GF-D8 (cell line): Measurements from ENCODE around the gene CORO2B.

Experiments used
- DNase-seq: peaks from one replicate; lab custom pipeline; 2025; lab: John Stamatoyannopoulos, UW

The CORO2B gene

DNA sequence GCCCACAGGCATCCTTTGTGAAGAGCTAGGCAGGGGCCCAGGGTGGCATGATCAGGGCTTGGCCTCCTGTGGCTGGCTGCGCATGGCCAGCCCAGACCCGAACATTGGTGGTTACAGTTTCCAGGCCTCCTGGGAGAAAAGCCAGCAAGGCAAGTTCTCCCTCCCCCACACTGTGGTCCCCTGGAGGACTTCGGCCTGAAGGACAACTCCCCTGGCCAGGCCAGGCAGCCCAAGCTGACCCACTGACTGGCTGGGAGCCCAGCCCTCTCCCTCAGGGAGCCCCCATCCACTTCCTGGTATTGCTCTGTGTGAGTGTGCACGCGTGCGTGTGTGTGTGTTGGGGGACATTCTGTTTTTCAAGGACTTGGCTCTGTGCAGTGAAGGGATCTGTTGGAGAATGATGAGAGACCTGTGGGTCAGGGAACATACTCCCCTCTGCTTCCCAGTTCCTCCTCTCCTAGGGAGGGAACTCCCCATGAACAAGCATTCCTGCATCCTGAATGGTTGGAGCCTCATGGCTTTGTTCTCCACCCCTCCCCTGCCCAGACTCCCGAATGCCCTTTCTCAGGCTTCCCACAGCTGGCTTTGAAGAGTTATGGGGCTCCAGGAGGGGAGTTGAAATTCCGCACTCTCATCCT, 29.5 kb downstream of the CORO2B start:
- no peak for DNase-seq

- no peak for DNase-seq
Measured at GRCh38 chr15:68608844-68609232, 30.0 kb downstream of the CORO2B start.

DNA sequence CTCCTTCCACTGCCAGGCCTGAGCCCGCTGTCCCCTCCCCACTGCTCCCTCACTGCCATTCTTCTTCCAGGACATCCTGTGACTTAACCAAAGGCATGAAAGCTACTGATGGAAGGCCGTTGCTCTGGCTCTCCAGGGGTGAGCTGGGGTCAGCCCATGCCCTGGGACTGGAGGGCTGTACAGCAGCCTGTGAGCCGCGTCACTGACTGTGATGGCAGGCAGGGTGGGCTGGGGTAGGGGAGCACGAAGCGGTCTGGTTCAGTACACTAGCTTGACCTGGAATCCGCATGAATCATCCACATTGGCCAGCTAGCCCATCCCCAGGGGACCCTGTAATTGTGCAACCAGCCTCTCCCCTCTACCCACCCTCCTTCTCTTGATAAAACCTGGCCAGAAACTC, 30.8 kb downstream of the CORO2B start:
- no peak for DNase-seq

DNA sequence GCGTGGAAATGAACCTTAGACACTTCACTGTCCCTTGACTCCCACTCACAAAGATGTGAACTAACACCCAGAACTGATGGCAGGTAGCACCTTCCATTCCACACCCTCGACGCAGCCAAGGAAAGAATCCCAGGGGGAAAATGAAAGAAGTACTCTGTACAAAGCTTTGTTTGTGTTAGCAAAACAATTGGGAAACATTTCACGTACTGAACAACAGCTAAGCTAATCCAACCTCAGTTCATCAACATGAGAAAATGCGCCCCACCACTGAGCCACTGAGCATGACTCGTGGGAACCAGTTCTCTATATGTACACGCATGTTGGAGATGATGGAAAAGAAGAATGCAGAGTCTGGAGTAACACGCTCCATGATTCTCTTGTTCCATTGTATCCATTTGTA, 32.0 kb downstream of the CORO2B start:
- DNase-seq = no peak

GRCh38 chr15:68612503-68612902, 33.7 kb downstream of the CORO2B start:
- no peak for DNase-seq

DNA sequence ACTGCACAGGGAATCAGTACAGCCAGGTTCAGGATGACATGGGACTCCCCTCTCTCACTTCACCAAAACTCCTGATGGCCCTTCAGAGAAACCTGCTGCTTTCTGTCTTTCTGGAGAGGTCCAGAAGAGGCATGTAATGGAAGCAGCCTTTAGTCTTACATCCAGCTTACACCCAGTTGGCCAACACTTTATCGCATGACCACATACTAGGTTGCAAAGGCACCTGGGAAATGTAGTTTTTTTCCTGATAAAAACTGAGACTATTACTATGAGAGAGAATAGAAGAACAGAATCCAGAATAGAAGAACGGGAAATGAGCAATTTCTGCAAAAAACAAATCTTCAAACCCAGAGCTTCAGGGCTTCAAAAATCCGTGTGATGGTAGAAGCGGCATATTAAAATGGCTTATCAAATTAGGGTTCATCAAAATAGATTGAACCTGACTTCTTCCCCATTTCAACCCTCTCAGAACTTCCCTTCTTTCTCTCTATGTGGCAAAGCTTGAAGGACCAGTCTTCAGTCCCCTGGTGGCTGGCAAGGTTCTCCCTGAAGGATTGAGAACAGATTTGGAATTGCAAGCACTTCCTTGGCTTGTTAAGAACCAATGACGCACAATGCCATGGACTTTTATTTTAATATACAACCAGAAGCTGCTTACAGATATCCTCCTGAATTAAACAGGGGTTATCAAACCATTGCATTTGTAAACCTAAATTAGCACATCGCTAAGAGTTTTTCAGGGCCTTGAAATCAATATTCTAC, 34.4 kb downstream of the CORO2B start:
- DNase-seq = no peak

- DNase-seq = no peak
Measured at GRCh38 chr15:68614286-68615035, 35.7 kb downstream of the CORO2B start.

DNA sequence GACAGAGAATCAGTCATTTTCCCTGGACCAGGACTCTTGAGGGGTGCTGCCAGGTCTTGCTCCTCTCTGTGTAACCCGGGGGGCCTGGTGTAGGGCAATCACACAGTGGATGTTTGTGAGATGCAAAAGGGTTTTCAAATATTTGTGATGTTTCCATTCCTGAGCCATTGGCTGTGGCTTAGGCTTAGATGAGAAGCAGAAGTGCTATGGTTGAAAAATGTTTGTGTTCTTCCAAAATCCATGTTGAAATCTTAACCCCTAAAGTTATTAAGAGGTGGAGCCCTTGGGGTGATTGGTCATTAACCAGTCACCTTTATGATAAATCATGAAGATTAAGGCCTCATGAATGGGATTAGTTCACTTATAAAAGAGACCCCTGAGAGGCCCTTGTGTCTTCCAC, 36.5 kb downstream of the CORO2B start:
- DNase-seq = no peak

- DNase-seq = no peak
Measured at GRCh38 chr15:68615811-68616210, 37.0 kb downstream of the CORO2B start.

- no peak for DNase-seq
Measured at GRCh38 chr15:68616397-68616796, 37.6 kb downstream of the CORO2B start.

GRCh38 chr15:68617001-68617400, 38.2 kb downstream of the CORO2B start:
- DNase-seq = no peak

DNA sequence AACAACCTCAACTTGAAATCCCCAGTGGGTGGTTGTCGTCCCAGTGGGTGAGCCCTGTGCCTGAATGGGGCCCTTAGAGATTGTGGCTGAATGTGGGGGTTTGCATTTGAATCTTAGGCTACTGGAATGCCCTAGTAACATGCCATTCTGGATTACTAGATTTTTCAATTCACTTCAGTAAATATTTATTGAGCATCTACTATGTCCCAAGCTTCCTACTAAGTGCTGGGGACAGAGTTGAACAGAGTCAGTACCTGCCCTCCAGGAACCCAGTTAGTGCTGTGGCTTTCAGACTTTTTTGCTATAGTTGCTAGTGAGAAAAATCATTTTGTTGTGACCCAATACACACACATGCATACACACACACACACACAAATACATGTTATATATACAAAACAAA, 39.0 kb downstream of the CORO2B start:
- no peak for DNase-seq

DNA sequence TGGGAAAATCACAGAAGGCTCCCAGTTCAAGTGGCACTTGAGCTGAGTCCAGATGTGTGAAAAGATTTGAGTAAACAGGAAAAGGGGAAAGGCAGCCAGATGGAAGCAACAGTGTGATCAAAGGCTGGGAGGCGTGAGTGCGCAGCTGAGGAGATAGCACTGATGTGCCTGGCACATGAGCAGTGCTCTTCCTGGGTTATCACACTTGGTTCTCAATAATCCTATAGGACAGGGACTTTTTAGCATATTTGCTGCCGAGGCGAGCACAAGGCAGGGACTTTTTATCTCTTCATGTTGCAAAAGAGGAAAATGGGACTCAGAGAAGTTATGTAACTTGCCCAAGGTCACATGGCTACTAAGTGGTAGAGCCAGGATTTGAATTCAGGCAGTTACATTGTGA, 39.6 kb downstream of the CORO2B start:
- no peak for DNase-seq

GRCh38 chr15:68618908-68619698, 40.3 kb downstream of the CORO2B start:
- DNase-seq = no peak

DNA sequence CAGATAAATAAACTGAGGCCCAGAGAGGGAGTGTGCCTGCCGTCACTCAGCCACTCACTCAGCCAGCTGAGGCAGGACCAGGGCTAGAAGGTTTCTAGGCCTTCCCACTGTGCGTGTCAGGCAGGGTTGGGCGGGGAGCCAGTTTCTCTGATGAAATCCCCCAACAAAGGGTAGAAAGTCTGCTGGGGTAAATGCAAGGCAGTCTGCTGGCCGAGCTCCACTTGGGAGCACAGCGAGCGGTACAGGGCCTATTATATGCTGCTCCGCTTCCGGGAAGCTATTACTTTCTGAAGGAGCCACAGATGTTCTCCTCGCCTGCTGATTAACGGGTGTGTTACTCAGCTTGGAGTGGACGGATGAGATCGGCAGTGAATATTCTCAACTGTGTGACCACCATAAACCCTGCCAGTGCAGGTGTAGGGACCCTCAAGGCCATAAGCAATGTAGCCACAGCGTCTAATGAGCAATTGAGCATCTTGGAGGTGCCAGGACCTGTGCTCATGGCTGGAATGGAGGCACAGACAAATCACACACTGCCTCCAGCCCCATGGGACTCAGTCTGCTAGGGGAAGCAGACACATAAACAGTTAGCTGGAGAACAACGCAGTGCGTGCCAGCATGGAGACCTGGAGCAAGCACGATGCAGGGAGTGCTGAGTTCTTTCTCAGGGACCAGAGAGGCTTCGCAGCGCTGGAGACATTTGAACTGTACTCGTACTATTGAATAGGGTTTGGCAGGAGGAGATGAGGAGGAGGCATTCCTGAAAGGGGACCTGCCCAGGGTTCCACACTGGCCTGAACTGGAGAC, 42.1 kb downstream of the CORO2B start:
- DNase-seq = no peak

DNA sequence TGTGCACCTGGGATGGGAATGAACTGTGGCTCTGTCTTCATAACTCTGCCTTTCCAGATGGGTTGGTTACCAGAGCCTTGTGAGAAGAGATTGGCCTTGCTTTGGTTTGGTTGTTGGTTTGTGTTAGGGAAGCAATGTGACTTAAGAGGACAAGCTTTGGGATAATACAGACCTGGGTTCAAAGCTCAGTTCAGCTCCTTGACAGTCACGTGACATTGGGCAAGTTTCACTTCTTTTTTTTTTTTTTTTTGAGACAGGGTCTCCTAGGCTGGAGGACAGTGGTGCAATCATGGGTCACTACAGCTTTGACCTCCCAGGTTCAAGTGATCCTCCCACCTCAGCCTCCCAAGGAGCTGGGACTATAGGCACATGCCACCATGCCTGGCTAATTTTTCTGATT, 42.7 kb downstream of the CORO2B start:
- DNase-seq = no peak

- no peak for DNase-seq
Measured at GRCh38 chr15:68623301-68623892, 44.6 kb downstream of the CORO2B start.

DNA sequence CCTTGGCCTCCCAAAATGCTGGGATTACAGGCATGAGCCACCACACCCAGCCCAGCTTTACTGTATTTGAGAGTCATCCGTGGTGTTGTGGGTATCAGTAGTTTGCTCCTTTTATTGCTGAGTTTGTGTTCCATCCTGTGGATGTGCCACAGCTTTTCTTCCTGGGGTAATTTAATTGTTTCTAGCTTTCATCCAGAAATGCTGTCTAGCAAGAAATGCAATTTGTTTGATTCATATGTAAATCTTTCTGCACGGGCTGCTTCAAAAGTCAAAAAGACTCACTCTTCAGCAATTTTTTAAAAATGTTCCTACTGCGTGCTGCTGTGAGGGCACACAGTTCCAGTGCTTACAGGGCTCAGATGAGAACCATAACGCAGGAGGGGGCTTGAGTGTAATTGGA, 47.1 kb downstream of the CORO2B start:
- no peak for DNase-seq

GRCh38 chr15:68626283-68626682, 47.5 kb downstream of the CORO2B start:
- no peak for DNase-seq

DNA sequence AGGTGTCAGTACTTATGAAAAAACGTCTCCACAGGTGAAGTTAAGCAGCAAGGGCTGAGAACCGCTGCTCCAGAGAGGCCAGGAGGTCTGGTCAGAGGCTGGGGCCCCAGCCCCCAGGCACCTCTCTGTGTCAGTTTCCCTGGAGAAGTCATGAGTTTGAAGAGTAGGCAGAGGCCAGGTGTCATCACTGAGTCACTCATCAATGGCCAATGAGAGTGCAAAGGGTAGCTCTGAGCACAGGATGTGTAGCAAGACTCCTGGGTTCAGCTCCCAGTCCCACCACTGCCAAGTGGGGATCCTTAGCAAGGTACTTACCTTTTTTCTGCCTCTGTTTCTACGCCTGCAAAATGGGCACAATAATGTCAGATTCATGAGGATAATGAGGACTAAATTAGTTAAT, 47.9 kb downstream of the CORO2B start:
- no peak for DNase-seq

DNA sequence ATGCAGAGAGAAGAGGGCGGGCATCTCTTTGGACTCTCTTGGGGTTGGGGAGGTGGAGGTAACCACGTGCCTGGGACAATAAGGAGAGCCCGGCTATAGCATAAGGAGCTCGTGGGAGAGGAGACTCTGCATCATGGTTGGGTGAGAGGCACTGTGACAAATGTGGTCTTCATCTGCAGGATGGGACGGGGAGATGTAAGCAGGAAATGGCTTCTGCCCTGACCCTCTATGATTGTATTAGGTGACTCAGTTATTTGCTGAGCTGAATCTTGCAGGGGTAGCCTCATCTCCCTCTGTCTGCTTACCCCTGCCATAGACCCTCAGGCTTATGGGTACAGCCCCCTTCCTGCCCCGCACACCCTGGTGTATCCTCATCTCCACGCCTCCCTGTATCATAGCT, 48.7 kb downstream of the CORO2B start:
- DNase-seq = no peak
